GM19395 (cell line): ENCODE data around the gene SLC30A1.

Experiments
- ATAC-seq: cut with Tn5 transposase; IDR thresholded peaks from one replicate; pipeline ENCODE4 v1.9.1; 2021; ENCODE audit warnings: mild to moderate bottlenecking, moderate library complexity; ENCODE audit not compliant: unreplicated experiment

The SLC30A1 gene

GRCh38 chr1:211526101-211526500, 52.9 kb downstream of the SLC30A1 start:
- no peak for ATAC-seq

- no peak for ATAC-seq
These were observed 53.8 kb downstream of the SLC30A1 start for GRCh38 chr1:211525101-211525676.

GRCh38 chr1:211524521-211524920, 54.4 kb downstream of the SLC30A1 start:
- ATAC-seq: no peak

GRCh38 chr1:211522804-211523203, 56.2 kb downstream of the SLC30A1 start:
- no peak for ATAC-seq
